A549 (cell line): ENCODE data around the gene TBCE. TPM values are rescaled to one million over a fixed set of nuclear protein-coding genes. Genes with fewer than 3 reads are reported as not detected.

ENCODE experiments used
- ATAC-seq, 2 experiments: fragments of 200-7000 bp in 1 of 2; fragments of >200 bp in 1 of 2; cut with Nextera tagmentation in 1 of 2; cut with Tn5 transposase in 1 of 2; 3 replicates each; pipeline versions ENCODE4 v1.8.0 to v1.9.1; 2018 to 2020; ENCODE audit warnings: mild to moderate bottlenecking in 1 of 2, moderate library complexity in 1 of 2
- CTCF ChIA-PET: fragments of 300-600 bp; sonication (Branson Sonifier 250); formaldehyde crosslinking; extraction: SDS; loops from one replicate; lab custom pipeline; 2021; ENCODE audit warnings: antibody characterized with exemption, inconsistent platforms; lab: Yijun Ruan, JAX
- POLR2A ChIA-PET: fragments of 350-600 bp; formaldehyde crosslinking; extraction: SDS; loops from one replicate; lab custom pipeline; 2021; ENCODE audit warnings: antibody characterized with exemption, inconsistent platforms; lab: Yijun Ruan, JAX
- DNase-seq, 2 experiments: peaks; one replicate each; pipeline versions ENCODE4 v3.0.0 to v3.0.0-alpha.2; 2011 to 2016; ENCODE audit warnings: low read depth in 1 of 2, low spot score in 1 of 2
- FAIRE-seq: peaks from 2 replicates; lab custom pipeline; 2011; peaks lifted over from hg19 to GRCh38; lab: Jason Lieb, UNC
- H3K27ac ChIP-seq, 2 experiments: fragments of >200 bp; sonication (Bioruptor Twin); formaldehyde crosslinking; 3 replicates each; pipeline ENCODE4 v1.5.1; 2016 to 2017
- H3K4me1 ChIP-seq: fragments of >200 bp; sonication (Bioruptor Twin); formaldehyde crosslinking; 3 replicates; pipeline ENCODE4 v1.6.1; 2016
- H3K4me2 ChIP-seq: fragments of >200 bp; sonication (Bioruptor Twin); formaldehyde crosslinking; 3 replicates; pipeline ENCODE4 v1.6.1; 2016
- H3K4me3 ChIP-seq: fragments of >200 bp; sonication (Bioruptor Twin); formaldehyde crosslinking; 3 replicates; pipeline ENCODE4 v1.5.1; 2016
- H3K9me3 ChIP-seq: fragments of >200 bp; sonication (Bioruptor Twin); formaldehyde crosslinking; 3 replicates; pipeline ENCODE4 v1.6.1; 2016
- CHD2 ChIP-seq: fragments of 150-350 bp; IDR thresholded peaks from 2 replicates; pipeline ENCODE4 v1.6.1; 2014; ENCODE audit warnings: low read length; ENCODE audit not compliant: partially characterized antibody
- EHMT2 ChIP-seq: fragments of 200-600 bp; sonication (generic); IDR thresholded peaks from 2 replicates; pipeline ENCODE4 v1.6.1; 2016; ENCODE audit warnings: antibody characterized with exemption, low read depth, mild to moderate bottlenecking, moderate library complexity
- ESRRA ChIP-seq: fragments of 150-350 bp; IDR thresholded peaks from 2 replicates; pipeline ENCODE4 v1.6.1; 2014; ENCODE audit warnings: mild to moderate bottlenecking, low read length, borderline replicate concordance
- FOSL2 ChIP-seq, 2 experiments: fragments of 450-650 bp in 1 of 2; fragments of >200 bp in 1 of 2; sonication (Bioruptor Twin) in 1 of 2; formaldehyde crosslinking; IDR thresholded peaks; 2 replicates each; pipeline versions ENCODE4 v1.5.0 to v1.6.1; 2016 to 2020; ENCODE audit warnings: mild to moderate bottlenecking in 1 of 2, moderate library complexity in 1 of 2
- FOXS1 ChIP-seq: fragments of 250-450 bp; sonication (Bioruptor Pico); IDR thresholded peaks from 2 replicates; pipeline ENCODE4 v1.5.0; 2020; ENCODE audit warnings: mild to moderate bottlenecking, moderate library complexity
- HOXB13 ChIP-seq: fragments of 250-450 bp; sonication (Bioruptor Pico); IDR thresholded peaks from 2 replicates; pipeline ENCODE4 v1.5.0; 2020; ENCODE audit warnings: low read depth, mild to moderate bottlenecking, moderate library complexity
- JUN ChIP-seq, 2 experiments: fragments of >200 bp; sonication (Bioruptor Twin); formaldehyde crosslinking; IDR thresholded peaks; 2 replicates in 1 of 2; 3 replicates in 1 of 2; pipeline ENCODE4 v1.6.1; 2016 to 2017
- KDM5A ChIP-seq: fragments of 200-600 bp; sonication (generic); IDR thresholded peaks from 2 replicates; pipeline ENCODE4 v1.6.1; 2016; ENCODE audit warnings: antibody characterized with exemption, mild to moderate bottlenecking
- PHF8 ChIP-seq: fragments of 200-600 bp; sonication (generic); IDR thresholded peaks from 2 replicates; pipeline ENCODE4 v1.6.1; 2016; ENCODE audit warnings: low read depth, mild to moderate bottlenecking, antibody characterized with exemption, moderate library complexity, borderline replicate concordance
- POLR2A ChIP-seq: IDR thresholded peaks from 2 replicates; pipeline ENCODE4 v1.6.1; 2012; ENCODE audit warnings: mild to moderate bottlenecking, low read length
- RAD21 ChIP-seq, 2 experiments: fragments of >200 bp in 1 of 2; sonication (Bioruptor Twin) in 1 of 2; formaldehyde crosslinking in 1 of 2; IDR thresholded peaks in 1 of 2; conservative IDR thresholded peaks in 1 of 2; 2 replicates in 1 of 2; 3 replicates in 1 of 2; pipeline ENCODE4 v1.6.1; 2012 to 2018; ENCODE audit warnings: inconsistent platforms in 1 of 2
- RARB ChIP-seq: fragments of 250-450 bp; sonication (Bioruptor Pico); IDR thresholded peaks from 2 replicates; pipeline ENCODE4 v1.8.0; 2021; ENCODE audit warnings: mild to moderate bottlenecking, moderate library complexity
- SMC3 ChIP-seq: fragments of >200 bp; sonication (Bioruptor Twin); formaldehyde crosslinking; IDR thresholded peaks from 3 replicates; pipeline ENCODE4 v1.6.1; 2018; ENCODE audit warnings: inconsistent platforms
- WGBS: methylation state at CpG from one replicate; pipeline ENCODE4 v1.1.6; 2017; ENCODE audit errors: missing lambda C conversion rate; 5-methylcytosine and 5-hydroxymethylcytosine counted together
- polyA plus RNA-seq, 4 experiments: library from polyadenylated mRNA; depleted of rRNA in 3 of 4; stranded (reverse); fragments of >200 nt; fragmentation: RNase III in 1 of 4; extraction: RNeasy Plus Mini Kit Qiagen cat#74134 plus additional on column Dnase treatment in 1 of 4; gene quantifications; 2 replicates in 3 of 4; 3 replicates in 1 of 4; pipeline ENCODE4 v1.2.3, GENCODE V29; 2011 to 2017
- TF ChIP-seq, protein P1 (sequence below): fragments of >200 bp; sonication (Bioruptor Twin); formaldehyde crosslinking; IDR thresholded peaks from 3 replicates; pipeline ENCODE4 v1.5.1; 2016
- TF ChIP-seq, protein P2 (sequence below): IDR thresholded peaks from 2 replicates; pipeline ENCODE4 v1.6.1; 2012
- TF ChIP-seq, protein P3 (sequence below): fragments of >200 bp; sonication (Bioruptor Twin); formaldehyde crosslinking; IDR thresholded peaks from 3 replicates; pipeline ENCODE4 v1.6.1; 2016
- TF ChIP-seq, protein P4 (sequence below): fragments of 200-600 bp; sonication (generic); IDR thresholded peaks from 2 replicates; pipeline ENCODE4 v1.6.1; 2016; ENCODE audit warnings: antibody characterized with exemption, mild to moderate bottlenecking, moderate library complexity

The TBCE gene
- polyA plus RNA-seq, 2 of the 4 experiments (the other 2 are of a cell fraction) = 45.1 to 65.2 TPM

- ChIA-PET POLR2A (interaction anchor here (0.6 to 2.2 kb wide), 19 partner anchors 9 to 722 kb away, joined by 3 to 14 read pairs (median 4); partner anchors contain the start of genes RBM34 and TBCE), CTCF (interaction anchor here (1.0 to 6.7 kb wide), 2 partner anchors 32 to 88 kb away, joined by 3 to 37 read pairs; no protein-coding TSS in a partner anchor)
- WGBS = 2% methylated on average over 41 of the region's 54 CpGs
- DNase-seq (peak; percentile 94 to 100), FAIRE-seq (no peak), ATAC-seq (peak; percentile 85 to 93)
- Histone ChIP-seq H3K27ac (peak within 1 kb of the TSS; percentile 88 to 94), H3K4me2 (peak within 1 kb of the TSS; percentile 91), H3K4me3 (peak within 1 kb of the TSS; percentile 96), H3K4me1 (peaks cover 48% of the 10 kb centered on the region), H3K9me3 (no peaks in the 10 kb centered on the region)
- TF ChIP-seq, protein P1, sequence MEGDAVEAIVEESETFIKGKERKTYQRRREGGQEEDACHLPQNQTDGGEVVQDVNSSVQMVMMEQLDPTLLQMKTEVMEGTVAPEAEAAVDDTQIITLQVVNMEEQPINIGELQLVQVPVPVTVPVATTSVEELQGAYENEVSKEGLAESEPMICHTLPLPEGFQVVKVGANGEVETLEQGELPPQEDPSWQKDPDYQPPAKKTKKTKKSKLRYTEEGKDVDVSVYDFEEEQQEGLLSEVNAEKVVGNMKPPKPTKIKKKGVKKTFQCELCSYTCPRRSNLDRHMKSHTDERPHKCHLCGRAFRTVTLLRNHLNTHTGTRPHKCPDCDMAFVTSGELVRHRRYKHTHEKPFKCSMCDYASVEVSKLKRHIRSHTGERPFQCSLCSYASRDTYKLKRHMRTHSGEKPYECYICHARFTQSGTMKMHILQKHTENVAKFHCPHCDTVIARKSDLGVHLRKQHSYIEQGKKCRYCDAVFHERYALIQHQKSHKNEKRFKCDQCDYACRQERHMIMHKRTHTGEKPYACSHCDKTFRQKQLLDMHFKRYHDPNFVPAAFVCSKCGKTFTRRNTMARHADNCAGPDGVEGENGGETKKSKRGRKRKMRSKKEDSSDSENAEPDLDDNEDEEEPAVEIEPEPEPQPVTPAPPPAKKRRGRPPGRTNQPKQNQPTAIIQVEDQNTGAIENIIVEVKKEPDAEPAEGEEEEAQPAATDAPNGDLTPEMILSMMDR = 0 out of 3 replicates have a peak, but pooled peaks have one; percentile 12
- TF ChIP-seq POLR2A = peak; percentile 78
- no peak for TF ChIP-seq RARB (CRISPR knock-in tag)
- TF ChIP-seq PHF8 = peak; percentile 82
- 0 out of 3 replicates have a peak, but pooled peaks have one; percentile 6 for TF ChIP-seq SMC3
- no peak for TF ChIP-seq ESRRA
- no peak for TF ChIP-seq FOXS1 (CRISPR knock-in tag)
- TF ChIP-seq, protein P2, sequence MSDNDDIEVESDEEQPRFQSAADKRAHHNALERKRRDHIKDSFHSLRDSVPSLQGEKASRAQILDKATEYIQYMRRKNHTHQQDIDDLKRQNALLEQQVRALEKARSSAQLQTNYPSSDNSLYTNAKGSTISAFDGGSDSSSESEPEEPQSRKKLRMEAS = peak; percentile 39; the same call in 1 of the 2 replicates
- no peak for TF ChIP-seq EHMT2
- TF ChIP-seq CHD2 = peak; percentile 76
- TF ChIP-seq, protein P3, sequence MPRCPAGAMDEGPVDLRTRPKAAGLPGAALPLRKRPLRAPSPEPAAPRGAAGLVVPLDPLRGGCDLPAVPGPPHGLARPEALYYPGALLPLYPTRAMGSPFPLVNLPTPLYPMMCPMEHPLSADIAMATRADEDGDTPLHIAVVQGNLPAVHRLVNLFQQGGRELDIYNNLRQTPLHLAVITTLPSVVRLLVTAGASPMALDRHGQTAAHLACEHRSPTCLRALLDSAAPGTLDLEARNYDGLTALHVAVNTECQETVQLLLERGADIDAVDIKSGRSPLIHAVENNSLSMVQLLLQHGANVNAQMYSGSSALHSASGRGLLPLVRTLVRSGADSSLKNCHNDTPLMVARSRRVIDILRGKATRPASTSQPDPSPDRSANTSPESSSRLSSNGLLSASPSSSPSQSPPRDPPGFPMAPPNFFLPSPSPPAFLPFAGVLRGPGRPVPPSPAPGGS = peak; percentile 81; the same call in 1 of the 3 replicates
- TF ChIP-seq, protein P4, sequence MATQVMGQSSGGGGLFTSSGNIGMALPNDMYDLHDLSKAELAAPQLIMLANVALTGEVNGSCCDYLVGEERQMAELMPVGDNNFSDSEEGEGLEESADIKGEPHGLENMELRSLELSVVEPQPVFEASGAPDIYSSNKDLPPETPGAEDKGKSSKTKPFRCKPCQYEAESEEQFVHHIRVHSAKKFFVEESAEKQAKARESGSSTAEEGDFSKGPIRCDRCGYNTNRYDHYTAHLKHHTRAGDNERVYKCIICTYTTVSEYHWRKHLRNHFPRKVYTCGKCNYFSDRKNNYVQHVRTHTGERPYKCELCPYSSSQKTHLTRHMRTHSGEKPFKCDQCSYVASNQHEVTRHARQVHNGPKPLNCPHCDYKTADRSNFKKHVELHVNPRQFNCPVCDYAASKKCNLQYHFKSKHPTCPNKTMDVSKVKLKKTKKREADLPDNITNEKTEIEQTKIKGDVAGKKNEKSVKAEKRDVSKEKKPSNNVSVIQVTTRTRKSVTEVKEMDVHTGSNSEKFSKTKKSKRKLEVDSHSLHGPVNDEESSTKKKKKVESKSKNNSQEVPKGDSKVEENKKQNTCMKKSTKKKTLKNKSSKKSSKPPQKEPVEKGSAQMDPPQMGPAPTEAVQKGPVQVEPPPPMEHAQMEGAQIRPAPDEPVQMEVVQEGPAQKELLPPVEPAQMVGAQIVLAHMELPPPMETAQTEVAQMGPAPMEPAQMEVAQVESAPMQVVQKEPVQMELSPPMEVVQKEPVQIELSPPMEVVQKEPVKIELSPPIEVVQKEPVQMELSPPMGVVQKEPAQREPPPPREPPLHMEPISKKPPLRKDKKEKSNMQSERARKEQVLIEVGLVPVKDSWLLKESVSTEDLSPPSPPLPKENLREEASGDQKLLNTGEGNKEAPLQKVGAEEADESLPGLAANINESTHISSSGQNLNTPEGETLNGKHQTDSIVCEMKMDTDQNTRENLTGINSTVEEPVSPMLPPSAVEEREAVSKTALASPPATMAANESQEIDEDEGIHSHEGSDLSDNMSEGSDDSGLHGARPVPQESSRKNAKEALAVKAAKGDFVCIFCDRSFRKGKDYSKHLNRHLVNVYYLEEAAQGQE = peak; percentile 46; the same call in 1 of the 2 replicates
- TF ChIP-seq HOXB13 (CRISPR knock-in tag) = no peak
- 0 out of 5 replicates have a peak, but pooled peaks of 1 of the 2 experiments have one; percentile 1 for TF ChIP-seq RAD21 (conservative IDR thresholded peaks at IDR 0.05 in 1 of 2, IDR thresholded peaks at IDR 0.05 in 1 of 2)
- peak; percentile 26; the same call in 1 of the 2 replicates for TF ChIP-seq KDM5A
- TF ChIP-seq JUN (IDR thresholded peaks at IDR 0.05) = peak; percentile 92 to 95
- TF ChIP-seq FOSL2 (IDR thresholded peaks at IDR 0.05) = no peak
- 0 out of 2 replicates have a peak, but pooled peaks have one; percentile 5 for TF ChIP-seq FOSL2 (CRISPR knock-in tag; IDR thresholded peaks at IDR 0.05)
Observed at GRCh38 chr1:235328271-235329138, 38.7 kb upstream of the TBCE start, which contains the start of gene GGPS1. GGPS1 (plus strand) TSS chr1:235328570; CDS start chr1:235335265, 6,695 bp downstream.
